HG03135 (cell line): ENCODE data around the gene MTFR1L.
A peak's percentile ranks its signal among the peaks of the same experiment; 100 is the strongest.

Experiments used
- ATAC-seq: cut with Tn5 transposase; IDR thresholded peaks from one replicate; pipeline ENCODE4 v1.9.1; 2021; ENCODE audit warnings: mild to moderate bottlenecking, moderate library complexity; ENCODE audit not compliant: unreplicated experiment

MTFR1L gene

DNA sequence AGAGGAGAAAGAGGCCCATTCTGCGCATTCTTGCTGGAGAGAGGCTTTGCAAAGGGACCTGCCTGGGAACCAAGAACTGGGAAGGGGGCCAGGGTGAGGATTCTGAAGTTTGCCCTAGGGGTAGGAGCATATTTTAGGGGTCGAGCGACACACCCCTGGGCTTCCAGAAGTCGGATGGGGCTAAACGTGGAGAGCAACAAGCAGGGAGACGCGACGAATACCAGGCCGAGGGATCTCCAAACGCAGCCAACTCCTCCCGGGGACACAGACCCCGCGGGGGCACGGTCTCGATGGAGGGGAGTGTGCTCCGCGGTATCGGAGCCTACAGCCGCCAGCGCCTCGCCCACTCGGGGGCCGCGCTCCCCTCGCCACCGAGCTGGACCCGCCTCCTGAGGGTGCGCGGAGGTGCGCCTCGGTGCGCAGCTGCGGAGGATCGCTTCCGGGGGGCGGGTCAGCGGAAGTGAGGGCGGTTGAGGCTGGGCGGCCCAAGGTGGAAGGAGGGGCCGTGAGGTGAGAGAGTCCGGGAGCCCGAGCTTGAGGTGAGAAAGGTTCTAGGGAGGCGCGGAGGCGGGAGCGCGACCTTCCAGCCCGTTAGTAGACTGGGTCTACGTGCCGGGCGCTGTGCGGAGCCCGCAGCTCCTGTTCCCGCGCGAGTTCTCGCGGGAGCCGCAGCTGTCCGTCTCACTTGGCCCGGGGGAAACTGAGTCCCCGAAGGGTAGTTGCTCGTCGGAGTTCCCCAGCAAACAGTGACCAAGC is at the start of gene MTFR1L:
Gene MTFR1L (plus strand): TSS at position 464 of the 756 bp plus-strand sequence. CDS start 3,151 bp downstream, outside the sequence.
- peak; percentile 75 for ATAC-seq

DNA sequence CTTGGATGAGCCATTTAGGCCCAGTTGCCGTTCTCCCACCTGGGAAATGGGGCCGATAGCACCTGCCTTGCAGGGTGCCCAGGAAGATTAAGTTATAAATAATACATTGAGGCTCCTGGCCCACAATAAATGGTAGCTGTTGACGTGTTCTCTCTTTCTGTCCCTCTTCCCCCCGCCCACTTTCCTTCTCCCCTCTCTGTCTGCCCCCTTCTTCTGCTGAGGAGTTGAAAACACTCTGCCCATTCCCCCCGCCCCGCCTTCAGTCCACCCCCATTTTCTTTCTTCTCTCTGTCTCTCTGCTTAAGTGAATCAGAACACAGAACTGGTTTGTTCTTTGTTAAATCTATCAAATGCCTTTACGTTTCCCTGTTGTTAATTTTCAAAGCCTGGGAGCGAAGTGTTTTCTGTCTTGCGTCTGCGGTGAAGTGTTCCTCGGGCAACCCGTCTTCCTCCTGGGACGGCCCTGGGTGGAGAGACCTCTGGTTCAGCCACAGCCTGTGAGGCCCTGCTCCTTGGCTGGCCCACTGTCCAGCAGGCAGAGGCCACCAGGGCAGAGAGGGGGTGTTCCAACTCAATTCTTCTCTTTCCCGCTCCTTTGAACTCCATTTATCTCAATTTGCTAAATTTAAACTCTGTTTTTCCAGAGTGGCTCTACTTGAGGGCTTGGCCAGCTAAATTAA is 49.1 kb upstream of the MTFR1L start:
- no peak for ATAC-seq

DNA sequence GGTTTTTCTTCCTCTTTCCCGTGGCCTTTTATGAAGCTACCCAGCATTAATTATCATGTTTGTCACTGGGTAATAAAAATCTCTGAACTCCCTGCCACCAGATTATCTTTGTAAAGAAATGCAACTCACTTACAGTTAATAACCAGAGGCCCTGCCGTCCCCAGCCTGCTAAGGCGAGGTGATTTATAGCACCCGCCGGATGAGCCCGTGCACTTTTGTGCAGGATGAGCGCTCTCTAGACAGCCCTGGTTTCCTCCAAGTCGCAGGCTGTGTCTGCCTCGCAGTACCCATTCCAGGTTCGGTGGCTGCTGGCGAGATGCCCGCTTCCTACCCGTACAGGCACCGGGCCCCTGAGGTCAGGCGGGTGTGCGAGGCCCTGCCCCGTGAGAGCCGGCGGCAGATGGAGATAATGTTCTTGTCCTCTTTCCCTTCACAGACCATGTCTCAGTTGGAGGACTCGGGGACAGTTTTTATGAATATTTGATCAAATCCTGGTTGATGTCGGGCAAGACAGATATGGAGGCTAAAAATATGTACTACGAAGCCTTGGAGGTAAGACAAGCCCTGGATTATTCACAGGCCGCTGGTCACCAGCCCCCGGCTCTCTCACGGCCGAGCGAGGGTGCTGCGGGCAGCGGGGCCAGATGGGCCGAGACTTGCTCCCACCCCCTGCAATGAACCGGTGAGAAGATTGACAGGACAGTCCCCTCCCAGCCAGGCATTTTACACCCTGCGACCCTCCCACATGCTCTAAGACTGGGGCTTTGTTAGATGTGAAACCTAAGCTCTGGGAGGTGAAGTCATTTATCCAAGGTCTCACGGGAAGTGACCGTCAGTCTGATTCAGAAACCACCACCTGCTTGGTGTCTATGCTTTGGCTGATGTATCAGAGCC is 48.3 kb upstream of the MTFR1L start:
- ATAC-seq, result no peak

DNA sequence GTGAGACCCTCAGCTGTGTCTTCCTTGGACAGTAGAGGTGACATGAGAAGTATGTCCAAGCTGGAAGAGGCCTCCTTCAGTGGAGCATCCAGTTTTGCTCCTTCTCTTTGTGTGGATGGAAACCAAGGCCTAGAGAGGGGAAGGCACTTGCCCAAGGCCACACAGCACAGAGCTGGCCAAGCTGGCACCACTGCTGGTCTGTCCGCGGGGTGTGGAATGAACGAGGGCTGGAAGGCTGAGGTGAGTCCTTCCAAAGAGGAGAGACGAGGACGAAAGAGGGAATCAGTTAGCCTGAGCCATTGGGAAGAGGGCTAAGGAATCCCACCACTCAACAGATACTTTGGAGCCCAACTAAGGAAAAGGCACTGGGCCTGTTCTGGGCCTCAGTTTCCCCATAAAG is 47.6 kb upstream of the MTFR1L start:
- no peak for ATAC-seq

DNA sequence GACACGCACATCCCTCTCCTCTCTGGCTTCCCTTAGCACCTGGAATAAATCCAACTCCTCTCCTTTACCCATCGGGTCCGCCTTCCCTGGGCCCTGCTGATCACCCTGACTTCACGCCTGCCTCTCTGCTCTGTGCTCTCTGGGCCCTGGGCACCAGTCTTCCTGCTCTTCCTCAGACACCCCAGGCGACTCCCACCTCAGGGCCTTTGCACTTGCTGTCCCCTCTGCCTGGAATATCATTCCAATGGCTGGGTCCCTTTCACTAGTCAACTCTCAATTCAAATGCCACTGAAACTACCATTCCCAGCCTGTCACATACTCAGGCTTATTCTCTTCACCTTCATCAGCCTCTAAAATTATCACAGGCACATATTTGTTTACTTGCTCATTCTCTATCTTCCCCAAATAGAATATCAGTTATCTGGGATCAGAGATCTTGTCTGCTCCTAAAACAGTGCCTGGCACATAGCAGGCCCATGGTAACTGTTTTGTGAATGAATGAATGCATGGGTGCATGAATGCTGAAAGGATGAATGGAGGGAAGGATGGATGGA is 47.0 kb upstream of the MTFR1L start:
- no peak for ATAC-seq

DNA sequence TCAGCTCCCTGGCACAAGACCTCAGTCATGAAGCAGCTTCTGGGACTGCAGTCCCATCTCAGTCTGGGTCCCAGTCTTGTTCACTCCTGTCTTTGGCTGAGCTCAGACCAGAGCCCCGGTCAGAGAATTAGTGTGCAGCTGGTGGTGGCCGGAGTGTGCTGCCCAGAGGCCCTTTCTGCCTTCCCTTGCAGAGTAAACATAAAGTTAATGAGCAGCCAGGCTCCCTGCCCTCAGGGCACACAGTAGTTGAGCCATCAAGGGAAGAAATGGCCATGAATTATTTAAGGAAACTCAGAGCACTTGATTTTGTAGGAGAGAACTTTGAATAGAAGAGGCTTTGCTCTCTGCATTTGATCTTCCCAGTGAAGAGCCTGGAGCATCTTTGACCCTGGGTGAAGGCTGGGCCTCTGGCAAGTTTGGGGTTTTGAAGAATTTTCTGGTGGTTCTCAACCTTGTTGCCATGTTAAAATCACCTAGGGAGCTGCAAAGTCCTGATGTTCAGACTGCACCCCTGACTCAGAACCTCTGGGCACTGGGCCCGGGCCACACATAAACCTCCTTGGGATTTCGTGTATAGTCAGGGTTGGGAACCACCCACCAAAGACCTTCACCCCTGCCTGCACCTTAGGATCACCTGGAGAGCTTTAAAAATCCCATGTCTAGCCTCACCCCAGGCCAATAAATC is 46.2 kb upstream of the MTFR1L start:
- no peak for ATAC-seq

DNA sequence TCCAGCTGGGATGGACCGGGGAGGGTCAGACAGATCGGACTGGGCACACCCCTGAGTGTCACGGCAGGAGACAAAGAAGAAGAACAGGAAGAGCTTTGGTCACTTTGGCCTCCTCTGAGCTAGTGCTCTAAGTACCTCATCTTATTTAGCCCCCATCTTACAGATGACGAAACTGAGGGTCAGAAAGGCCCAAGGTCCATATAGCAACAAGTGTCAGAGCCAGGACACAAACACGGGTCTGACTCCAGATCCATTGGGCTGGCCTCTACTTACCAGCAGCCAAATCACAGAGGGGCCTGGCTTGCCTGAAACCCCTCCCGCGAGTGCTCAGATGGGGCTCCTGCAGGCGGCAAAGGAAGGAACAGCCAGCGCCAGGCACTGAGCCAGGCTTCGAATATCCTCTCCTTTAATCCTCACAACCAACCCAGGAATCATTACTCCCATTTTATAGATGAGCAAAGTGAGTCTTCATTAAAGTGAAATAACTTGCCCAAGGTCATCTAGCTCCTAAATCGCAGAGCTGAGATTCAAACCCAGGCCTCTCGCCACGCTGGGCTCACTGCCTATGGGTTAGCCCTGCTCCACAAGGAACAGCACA is 45.4 kb upstream of the MTFR1L start:
- ATAC-seq, result no peak

DNA sequence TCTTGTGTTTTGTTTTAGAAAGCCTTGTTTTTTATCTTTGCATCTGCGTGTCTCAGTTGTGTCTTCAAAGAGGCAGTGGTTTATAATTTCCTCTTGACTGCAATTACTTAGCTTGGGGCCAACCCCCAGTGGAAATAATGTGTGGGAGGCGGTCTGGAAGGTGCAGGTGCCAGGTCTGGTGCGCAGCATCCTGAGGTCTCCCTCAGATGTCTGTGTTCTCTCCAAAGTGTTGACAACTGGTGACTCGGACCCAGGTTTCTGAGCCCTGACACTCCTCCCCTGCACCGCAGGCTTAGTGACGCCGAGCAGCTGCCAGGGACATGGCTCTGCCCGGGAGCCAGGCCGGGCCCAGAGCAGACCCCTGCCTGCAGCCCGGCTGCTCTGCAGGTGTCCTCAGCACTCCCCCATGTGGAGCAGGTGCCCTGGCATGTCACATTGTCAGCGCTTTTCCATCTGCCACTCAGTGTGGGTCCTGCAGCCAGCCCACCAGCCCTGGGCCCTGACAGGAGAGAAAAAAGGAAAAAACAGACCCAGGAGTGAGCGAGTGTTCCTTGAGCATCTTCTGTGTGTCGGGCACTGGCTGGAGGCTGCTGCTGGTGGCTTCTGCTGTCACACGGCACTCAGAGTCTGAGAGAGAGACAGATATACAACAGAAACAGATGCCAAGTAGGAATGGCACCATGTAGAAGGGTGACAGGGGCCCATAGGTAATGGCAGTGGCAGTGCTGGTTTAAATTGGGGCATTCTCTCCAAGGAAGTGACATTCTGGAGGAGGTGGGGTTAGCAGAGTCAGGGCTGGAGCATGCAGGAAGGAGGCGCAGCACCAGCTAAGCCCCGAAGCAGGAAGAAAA is 44.6 kb upstream of the MTFR1L start:
- ATAC-seq, result no peak

DNA sequence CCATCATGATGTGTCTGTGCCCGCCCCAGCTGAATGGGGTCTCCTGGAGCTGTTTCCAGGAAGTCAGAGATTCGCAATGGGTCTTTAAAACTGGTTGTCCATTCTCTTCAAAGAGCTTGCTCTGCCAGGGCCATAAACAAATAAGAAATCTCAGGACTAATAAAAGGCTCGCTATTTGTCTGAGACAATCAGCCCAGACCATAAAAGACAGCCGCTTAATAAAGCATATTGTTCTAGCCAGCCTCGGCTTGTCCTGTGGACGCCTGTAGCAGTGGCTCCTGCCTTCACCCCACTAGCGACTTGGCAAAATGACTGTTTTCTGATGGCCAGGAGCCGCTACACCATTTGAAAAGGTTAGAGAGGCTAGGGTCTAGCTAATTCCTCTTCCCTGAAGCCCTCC is 40.4 kb upstream of the MTFR1L start:
- no peak for ATAC-seq

DNA sequence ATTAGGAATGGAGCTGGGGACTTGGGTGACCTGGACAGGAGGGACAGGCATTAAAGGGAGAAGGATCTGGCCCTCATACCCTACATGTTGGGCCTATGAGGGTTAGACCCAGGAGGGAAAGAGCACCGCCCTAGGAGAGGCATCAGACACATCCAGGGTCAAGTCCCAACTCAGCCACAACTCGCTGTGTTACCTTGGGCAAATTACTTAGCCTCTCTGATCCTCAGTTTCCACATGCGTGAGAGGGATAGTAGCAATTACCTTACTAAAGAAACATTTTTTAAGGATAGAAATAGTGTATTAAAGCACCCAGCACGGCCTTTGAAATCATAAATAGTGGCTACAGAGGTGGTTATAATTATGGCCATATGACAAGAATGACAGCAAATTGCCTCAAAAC is 39.9 kb upstream of the MTFR1L start:
- no peak for ATAC-seq

DNA sequence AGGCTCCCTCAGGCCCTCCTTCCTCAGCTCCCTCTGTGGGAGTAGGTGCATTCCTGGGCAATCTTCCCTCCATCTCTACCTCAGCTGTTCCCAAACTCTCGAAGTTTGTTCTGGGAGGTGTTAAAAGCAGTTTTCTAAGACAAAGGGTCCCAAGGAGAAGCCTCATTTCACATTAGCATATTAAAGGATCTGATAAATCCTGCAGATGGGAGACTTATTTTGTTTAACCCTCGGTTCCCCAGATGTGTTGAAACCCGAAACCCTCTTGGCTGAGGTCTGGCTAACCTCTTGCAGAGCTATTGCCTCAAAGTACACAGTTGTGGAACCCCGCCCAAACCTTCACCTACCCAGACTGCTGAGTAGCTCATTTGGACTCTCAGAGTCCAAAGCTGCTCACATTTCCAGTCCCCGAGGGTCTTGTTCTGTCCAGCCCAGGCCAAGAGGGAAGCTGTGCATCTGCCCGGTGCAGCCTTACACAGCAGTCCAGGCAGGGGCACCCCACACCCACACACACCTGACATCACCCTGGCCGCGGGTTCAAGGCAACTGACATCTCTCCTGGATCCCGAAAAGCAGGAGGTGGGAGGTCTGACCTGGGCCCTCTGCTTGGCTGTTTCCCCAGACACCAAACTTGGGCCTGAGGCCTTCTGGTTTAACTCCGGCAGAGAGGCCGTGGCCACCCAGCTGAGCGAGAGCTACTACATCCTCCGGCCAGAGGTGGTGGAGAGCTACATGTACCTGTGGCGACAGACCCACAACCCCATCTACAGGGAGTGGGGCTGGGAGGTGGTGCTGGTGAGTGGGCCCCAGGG is 39.2 kb upstream of the MTFR1L start:
- no peak for ATAC-seq

DNA sequence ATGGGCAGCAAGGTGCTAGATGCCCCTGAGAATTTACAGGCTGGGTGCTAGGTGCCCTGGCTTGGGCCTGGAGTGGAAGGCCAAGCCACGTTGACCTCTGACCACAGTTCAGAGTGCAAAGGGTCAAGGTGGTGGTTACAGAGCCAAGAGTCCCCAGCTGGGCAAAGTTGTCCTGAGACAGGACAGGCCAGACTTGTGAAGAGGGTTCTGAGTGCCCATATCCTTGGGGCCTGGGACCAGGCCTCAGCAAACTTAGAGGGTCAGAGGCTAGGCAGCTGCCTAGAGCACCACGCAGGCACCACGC is 38.7 kb upstream of the MTFR1L start:
- no peak for ATAC-seq

DNA sequence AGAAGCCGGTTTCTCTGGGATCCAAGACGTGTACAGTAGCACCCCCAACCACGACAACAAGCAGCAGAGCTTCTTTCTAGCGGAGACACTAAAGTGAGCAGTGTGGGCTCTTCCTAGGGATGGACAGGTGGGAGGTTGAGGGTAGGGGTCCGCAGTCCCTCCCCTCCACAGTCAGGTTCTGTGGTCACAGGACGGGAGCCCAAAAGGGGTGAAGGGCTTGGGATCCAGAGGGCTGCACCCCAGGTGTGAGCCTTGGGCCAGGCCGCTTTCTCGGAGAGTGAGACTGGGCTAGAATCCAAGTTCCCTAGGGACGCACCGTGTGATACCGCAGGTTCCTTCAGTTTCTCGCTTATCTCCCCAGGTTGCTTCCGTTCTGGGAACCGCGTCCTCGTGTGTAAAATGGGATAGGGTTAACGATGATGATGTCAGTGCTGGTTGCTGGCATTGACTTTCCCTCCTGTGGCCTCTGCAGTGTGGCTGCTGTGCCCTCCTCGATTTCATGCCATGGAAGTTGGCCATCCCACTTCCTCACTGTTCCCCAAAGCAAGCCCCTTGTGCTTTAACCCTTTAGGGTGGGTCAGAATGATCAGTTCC is 37.0 kb upstream of the MTFR1L start:
- no peak for ATAC-seq

DNA sequence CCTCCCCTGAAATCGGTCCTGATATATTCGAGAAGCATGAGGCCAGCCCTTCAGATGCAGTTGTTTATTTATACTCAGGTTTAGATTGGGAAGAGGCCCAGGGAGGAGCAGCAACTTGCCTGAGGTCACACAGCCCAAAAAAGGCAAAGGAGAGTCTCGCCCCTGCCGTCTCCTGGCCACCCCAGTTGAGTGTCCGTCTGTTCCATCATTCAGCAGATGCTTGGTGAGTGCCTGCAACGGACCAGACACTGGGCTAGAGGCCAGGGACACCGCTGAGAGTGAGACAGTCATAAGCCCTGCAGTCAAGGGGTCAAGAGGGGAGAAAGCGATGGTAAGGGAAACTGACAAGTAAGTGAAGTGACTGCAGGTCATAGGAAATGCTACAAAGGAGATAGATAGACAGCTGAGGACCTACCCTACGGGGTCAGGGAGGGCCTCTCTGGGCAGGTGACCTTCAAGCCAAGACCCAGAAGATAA is 35.1 kb upstream of the MTFR1L start:
- no peak for ATAC-seq

DNA sequence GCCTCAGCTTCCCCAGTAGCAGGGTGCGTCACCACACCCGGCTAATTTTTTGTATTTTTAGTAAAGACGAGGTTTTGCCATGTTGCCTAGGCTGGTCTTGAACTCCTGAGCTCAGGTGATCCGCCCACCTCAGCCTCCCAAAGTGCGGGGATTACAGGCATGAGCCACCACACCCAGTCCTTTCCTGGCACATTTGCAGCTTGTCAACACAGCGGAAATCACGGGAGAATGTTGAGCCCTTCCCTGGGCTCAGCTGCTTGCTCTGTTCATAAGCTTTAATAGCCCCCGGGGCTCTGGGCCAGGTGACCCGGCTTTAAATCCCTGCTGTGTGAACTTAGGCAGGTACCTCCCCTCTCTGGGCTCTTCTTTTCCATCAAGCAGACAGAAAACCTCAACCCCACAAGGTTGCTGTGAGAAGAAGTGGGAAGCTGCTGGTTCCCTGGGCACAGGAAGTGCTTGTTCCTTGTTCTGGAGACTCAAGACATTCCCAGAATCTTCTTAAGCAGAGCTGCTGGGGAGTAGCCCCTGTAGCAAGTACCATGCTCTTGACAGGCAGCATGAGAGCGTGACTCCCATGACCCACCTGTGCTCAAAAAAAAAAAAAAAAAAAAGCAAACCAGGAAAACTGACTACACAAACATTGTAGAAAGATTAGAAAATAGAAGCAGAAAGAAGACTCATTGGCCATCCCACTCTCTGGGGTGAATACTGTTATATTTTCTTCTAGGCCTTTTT is 34.3 kb upstream of the MTFR1L start:
- ATAC-seq, result no peak

DNA sequence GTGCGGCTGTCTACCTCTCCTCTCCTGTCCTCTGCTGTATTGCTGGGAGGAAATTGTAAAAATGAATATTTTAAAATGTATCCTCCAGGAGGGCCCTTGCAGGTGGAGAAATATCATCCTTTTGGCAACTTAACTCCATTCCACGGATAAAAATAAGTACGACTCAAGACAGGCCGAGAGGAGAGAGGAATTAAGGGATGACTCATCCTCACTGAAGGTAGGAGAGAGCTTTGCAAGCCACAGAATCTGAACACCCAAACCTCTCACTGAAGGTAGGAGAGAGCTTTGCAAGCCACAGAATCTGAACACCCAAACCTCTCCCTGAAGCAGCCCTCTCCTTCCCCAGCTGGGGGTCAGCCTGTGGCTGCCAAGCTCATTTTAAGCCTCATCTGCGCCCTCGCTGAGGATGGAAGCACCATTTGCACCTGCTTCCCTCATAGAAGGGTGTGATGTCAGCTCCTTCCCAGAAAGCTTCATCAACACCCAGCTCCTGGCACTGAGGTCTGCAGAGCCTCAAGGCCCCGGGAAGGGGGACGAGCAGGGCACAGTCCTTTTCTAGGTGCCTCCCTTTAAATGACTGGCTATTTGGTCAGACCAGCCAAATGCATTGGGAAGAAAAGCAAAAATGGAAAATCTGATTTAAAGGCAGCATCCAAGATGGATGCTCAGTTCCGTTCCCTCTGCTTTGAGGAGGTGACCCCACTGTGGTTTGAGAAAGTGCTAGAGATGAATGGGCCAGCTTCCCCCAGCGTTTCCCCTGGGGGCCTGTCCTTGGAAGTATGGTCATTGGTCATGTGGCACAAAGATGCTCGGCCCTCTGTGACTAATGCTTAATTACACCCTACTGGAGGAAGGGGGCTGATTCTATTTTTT is 32.6 kb upstream of the MTFR1L start:
- no peak for ATAC-seq

DNA sequence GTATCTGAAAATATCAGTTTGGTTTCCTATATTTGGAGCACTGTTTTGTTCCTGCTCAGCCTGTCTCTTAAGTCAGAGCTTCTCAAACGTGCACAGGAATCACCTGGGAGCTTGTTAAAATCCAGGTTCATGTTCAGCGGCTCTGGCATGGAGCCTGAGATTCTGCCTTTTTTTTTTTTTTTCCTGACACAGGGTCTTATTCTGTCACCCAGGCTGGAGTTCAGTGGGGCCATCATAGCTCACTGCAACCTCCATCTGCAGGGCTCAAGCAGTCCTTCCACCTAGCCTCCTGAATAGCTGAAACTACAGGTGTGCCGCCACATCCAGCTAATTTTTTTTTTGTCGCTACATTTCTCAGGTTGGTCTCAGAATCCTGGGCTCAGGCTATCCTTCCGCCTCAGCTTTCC is 32.0 kb upstream of the MTFR1L start:
- ATAC-seq, result no peak
